OCI-LY3 (cell line): Measurements from ENCODE around the gene AKAP6.

Source experiments
- CTCF ChIP-seq: fragments of 200-600, 300-600 bp; sonication (generic); IDR thresholded peaks from 2 replicates; pipeline ENCODE4 v1.5.1; 2014; ENCODE audit warnings: antibody characterized with exemption, low read length, low read depth
- EZH2phosphoT487 ChIP-seq: fragments of 200-600 bp; shearing (Covaris generic); IDR thresholded peaks from 2 replicates; pipeline ENCODE4 v1.6.1; 2018; ENCODE audit warnings: antibody characterized with exemption, mixed run types, low read depth

- no peak for TF ChIP-seq CTCF
- no peak for TF ChIP-seq EZH2phosphoT487
Observed at GRCh38 chr14:32298346-32298745, 30.8 kb upstream of the AKAP6 start.
